Ishikawa (cell line): Measurements from ENCODE around the gene NPBWR2.

ENCODE experiments used
- EP300 ChIP-seq: IDR thresholded peaks from 2 replicates; pipeline ENCODE4 v1.6.1; 2012; ENCODE audit warnings: borderline replicate concordance
- TEAD4 ChIP-seq: IDR thresholded peaks from 2 replicates; pipeline ENCODE4 v1.6.1; 2012
- YY1 ChIP-seq: IDR thresholded peaks from 2 replicates; pipeline ENCODE4 v1.6.1; 2012; ENCODE audit warnings: low read depth
- TF ChIP-seq, protein P1 (sequence below): IDR thresholded peaks from 2 replicates; pipeline ENCODE4 v1.6.1; 2012

DNA sequence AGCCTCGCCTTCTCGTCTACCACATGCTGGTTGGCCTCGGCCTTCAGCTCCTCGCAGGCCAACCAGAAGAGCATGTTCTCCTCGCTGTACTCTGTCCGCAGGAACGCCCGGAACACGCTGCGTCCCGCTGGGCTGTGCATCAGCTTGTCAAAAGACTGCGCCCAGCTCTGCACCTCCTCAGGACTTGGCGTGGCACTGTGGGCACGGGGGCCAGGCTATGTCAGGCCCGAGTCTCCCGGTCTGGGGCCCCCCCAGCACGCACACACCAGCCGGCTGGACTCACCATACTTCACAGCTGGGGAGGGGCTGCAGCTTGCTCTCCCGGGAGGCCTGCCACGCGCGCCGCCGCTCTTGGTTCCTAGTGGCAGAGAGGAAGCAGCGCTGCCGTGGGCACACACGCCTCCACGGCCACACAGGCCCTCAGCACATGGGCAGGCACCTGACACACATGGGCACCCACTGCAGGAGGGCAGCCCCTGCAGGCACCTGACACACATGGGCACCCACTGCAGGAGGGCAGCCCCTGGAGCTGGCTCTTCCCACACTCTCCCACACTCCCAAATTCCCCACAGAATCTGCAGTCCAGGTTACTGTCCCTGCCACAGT is 33.1 kb downstream of the NPBWR2 start:
- TF ChIP-seq YY1 (no peak), EP300 (no peak), TEAD4 (no peak)
- TF ChIP-seq, protein P1, sequence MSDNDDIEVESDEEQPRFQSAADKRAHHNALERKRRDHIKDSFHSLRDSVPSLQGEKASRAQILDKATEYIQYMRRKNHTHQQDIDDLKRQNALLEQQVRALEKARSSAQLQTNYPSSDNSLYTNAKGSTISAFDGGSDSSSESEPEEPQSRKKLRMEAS = no peak
